Panc1 (cell line): ENCODE data around the gene ASIC3. TPM values are rescaled to one million over a fixed set of nuclear protein-coding genes. Genes with fewer than 3 reads are reported as not detected.

Experiments
- ATAC-seq: fragments of 200-7000 bp; cut with Tn5 transposase; 2 replicates; pipeline ENCODE4 v1.9.1; 2020; ENCODE audit warnings: mild to moderate bottlenecking, moderate library complexity
- BruUV-seq: library from RNA; stranded (reverse); fragments of 400-500 nt; replicated peaks from 2 replicates; lab custom pipeline; 2021; lab: Mats Ljungman, UMichigan
- CTCF ChIA-PET: fragments of 300-600 bp; sonication (Branson Sonifier 250); formaldehyde crosslinking; loops from one replicate; lab custom pipeline; 2022; ENCODE audit warnings: antibody characterized with exemption; lab: Charles Lee
- POLR2A ChIA-PET: fragments of 300-600 bp; sonication (Branson Sonifier 250); formaldehyde crosslinking; loops from one replicate; lab custom pipeline; 2022; ENCODE audit warnings: antibody characterized with exemption; lab: Charles Lee
- DNase-seq: peaks from one replicate; pipeline ENCODE4 v3.0.0-alpha.2; 2010; ENCODE audit warnings: low read depth, low spot score
- H3K27ac ChIP-seq: 2 replicates; pipeline ENCODE4 v1.5.1; 2011; ENCODE audit warnings: mild to moderate bottlenecking, low read length, inconsistent platforms
- H3K27me3 ChIP-seq: fragments of 200-500 bp; sonication (Bioruptor generic); 2 replicates; pipeline ENCODE4 v1.6.0; 2014; ENCODE audit warnings: low read length, inconsistent platforms; ENCODE audit not compliant: control insufficient read depth, insufficient read depth
- H3K36me3 ChIP-seq: fragments of 200-500 bp; sonication (Bioruptor generic); 2 replicates; pipeline ENCODE4 v1.5.1; 2014; ENCODE audit warnings: inconsistent platforms, mild to moderate bottlenecking, low read length, moderate library complexity; ENCODE audit not compliant: control insufficient read depth, insufficient read depth
- H3K4me1 ChIP-seq: 2 replicates; pipeline ENCODE4 v1.5.1; 2011; ENCODE audit warnings: inconsistent platforms, mild to moderate bottlenecking, low read length, moderate library complexity; ENCODE audit not compliant: control insufficient read depth, insufficient read depth
- H3K4me3 ChIP-seq, 2 experiments: 2 replicates each; pipeline ENCODE4 v1.5.1; 2011 to 2012; ENCODE audit warnings: low read depth in 2 of 2, low read length in 2 of 2, mild to moderate bottlenecking in 2 of 2, inconsistent platforms in 1 of 2, moderate library complexity in 1 of 2
- H3K9me3 ChIP-seq: fragments of 200-500 bp; sonication (Bioruptor generic); 2 replicates; pipeline ENCODE4 v1.5.1; 2014; ENCODE audit warnings: low read depth, mild to moderate bottlenecking, inconsistent platforms, low read length, moderate library complexity; ENCODE audit not compliant: control insufficient read depth, insufficient read depth
- CTCF ChIP-seq: fragments of 450-650 bp; IDR thresholded peaks from 2 replicates; pipeline ENCODE4 v1.5.1; 2017; ENCODE audit warnings: mild to moderate bottlenecking
- POLR2AphosphoS5 ChIP-seq: IDR thresholded peaks from 2 replicates; pipeline ENCODE4 v1.6.1; 2012; ENCODE audit warnings: mild to moderate bottlenecking, low read depth, low read length, moderate library complexity
- REST ChIP-seq, 2 experiments: IDR thresholded peaks; 2 replicates each; pipeline ENCODE4 v1.6.1; 2011 to 2012; ENCODE audit warnings: low read depth in 2 of 2, control low read depth in 1 of 2, low read length in 1 of 2, mild to moderate bottlenecking in 1 of 2, moderate library complexity in 1 of 2; ENCODE audit not compliant: insufficient read depth in 1 of 2
- SIN3A ChIP-seq: IDR thresholded peaks from 2 replicates; pipeline ENCODE4 v1.6.1; 2012; ENCODE audit warnings: low read depth, mild to moderate bottlenecking, low read length, moderate library complexity, borderline replicate concordance; ENCODE audit not compliant: insufficient read depth
- TCF7L2 ChIP-seq: IDR thresholded peaks from 2 replicates; pipeline ENCODE4 v1.6.1; 2011; ENCODE audit warnings: mild to moderate bottlenecking, low read depth, low read length, inconsistent platforms
- in situ Hi-C: cut with HindIII; loops from 2 replicates; pipeline ENCODE4 v1.10.0; 2016; ENCODE audit warnings: low sequenced_read_pairs, low pct_unique_long_range_greater_than_20kb
- intact Hi-C: fragments of 100-400 bp; cut with micrococcal nuclease; formaldehyde crosslinking; loops from one replicate; pipeline ENCODE4 v1.10.0; 2022; ENCODE audit not compliant: unreplicated experiment
- total RNA-seq: library from RNA; stranded (reverse); gene quantifications from one replicate; pipeline ENCODE4 v1.2.1, GENCODE V29; 2021; ENCODE audit not compliant: unreplicated experiment

ASIC3 gene
- total RNA-seq, 1 experiment from 2014 or later: 1.3 TPM

- H3K27me3 ChIP-seq: no peaks in the 10 kb centered on the region
- peaks cover 30% of the 10 kb centered on the region for H3K4me1 ChIP-seq
- CTCF ChIA-PET: interaction anchor here (0.6 kb wide), 1 partner anchor 170 kb away, joined by 5 read pairs; the partner anchor contains the start of gene ABCF2
- H3K36me3 ChIP-seq: no peaks in the 10 kb centered on the region; the same call in 1 of the 2 replicates
- TF ChIP-seq TCF7L2 (no peak), SIN3A (no peak)
- peak overlapping the region; percentile 88 for H3K27ac ChIP-seq
- ATAC-seq (no peak), DNase-seq (no peak)
- no TSS peak for BruUV-seq
- POLR2A ChIA-PET: no interaction called here
- H3K9me3 ChIP-seq: no peaks in the 10 kb centered on the region
- in situ Hi-C loops: no loop called here
- peak overlapping the region; percentile 83 to 94 for H3K4me3 ChIP-seq
- intact Hi-C loops: no loop called here
Observed at GRCh38 chr7:151056666-151057505, 8.6 kb downstream of the ASIC3 start.

- Histone ChIP-seq H3K4me1 (peaks cover 35% of the 10 kb centered on the region), H3K27me3 (no peaks in the 10 kb centered on the region), H3K36me3 (peaks cover 2% of the 10 kb centered on the region; the same call in 1 of the 2 replicates), H3K4me3 (peak within 1 kb of the TSS; percentile 83 to 94), H3K9me3 (no peaks in the 10 kb centered on the region), H3K27ac (peak within 1 kb of the TSS; percentile 99)
- POLR2A ChIA-PET: no interaction called here
- ATAC-seq (no peak), DNase-seq (no peak)
- TF ChIP-seq SIN3A: no peak
- intact Hi-C loops: no loop called here
- BruUV-seq: no TSS peak
- CTCF ChIA-PET: interaction anchor here (0.6 kb wide), 1 partner anchor 170 kb away, joined by 5 read pairs; the partner anchor contains the start of gene ABCF2
- in situ Hi-C loops: no loop called here
Observed at GRCh38 chr7:151057506-151057988, 9.2 kb downstream of the ASIC3 start, which contains the start of gene CDK5. Gene CDK5, minus strand, starts transcription at chr7:151057897. Its CDS starts 49 bp downstream, at chr7:151057848.

- Histone ChIP-seq H3K4me3 (peak overlapping the region; percentile 83 to 94), H3K4me1 (peaks cover 38% of the 10 kb centered on the region), H3K9me3 (no peaks in the 10 kb centered on the region), H3K27me3 (no peaks in the 10 kb centered on the region), H3K36me3 (peaks cover 2% of the 10 kb centered on the region; the same call in 1 of the 2 replicates), H3K27ac (peak overlapping the region; percentile 99)
- CTCF ChIA-PET: no interaction called here
- in situ Hi-C loops: no loop called here
- POLR2A ChIA-PET: no interaction called here
- BruUV-seq: no TSS peak
- intact Hi-C loops: no loop called here
- DNase-seq (peak; percentile 99), ATAC-seq (peak; percentile 85)
- TF ChIP-seq TCF7L2 (peak; percentile 100), POLR2AphosphoS5 (peak; percentile 39; the same call in 1 of the 2 replicates), SIN3A (no peak), CTCF (no peak), REST (IDR thresholded peaks at IDR 0.05; ENCODE audit: insufficient read depth in 1 of 2, low read depth in 2 of 2, low read length in 1 of 2) (no peak)
Observed at GRCh38 chr7:151057989-151058780, 9.9 kb downstream of the ASIC3 start.
